Lung (tissue), 12 donors: ENCODE measurements around the gene TMPRSS3. TPM values are rescaled to one million over a fixed set of nuclear protein-coding genes. Genes with fewer than 3 reads are reported as not detected.

Source experiments
- ATAC-seq: fragments of 200-7000 bp; cut with Tn5 transposase; one replicate; pipeline ENCODE4 v1.9.1; 2020; ENCODE audit warnings: moderate number of reproducible peaks; ENCODE audit not compliant: insufficient read depth, low FRiP score
- DNase-seq, 3 donors: peaks; one replicate each; pipeline ENCODE4 v3.0.0-alpha.2; 2013 to 2017
- H3K27ac ChIP-seq, 2 donors: one replicate each; pipeline ENCODE4 v1.5.1; 2013; ENCODE audit warnings: mild to moderate bottlenecking in 2 of 2, moderate library complexity in 2 of 2, control low read depth in 1 of 2, inconsistent platforms in 1 of 2, low read depth in 1 of 2, low read length in 1 of 2
- H3K27me3 ChIP-seq, 3 donors: one replicate each; pipeline ENCODE4 v1.5.1; 2013; ENCODE audit warnings: low read length in 2 of 3; ENCODE audit not compliant: control insufficient read depth in 3 of 3, insufficient read depth in 3 of 3
- H3K36me3 ChIP-seq, 4 donors: one replicate each; pipeline ENCODE4 v1.5.1; 2013; ENCODE audit warnings: low read length in 4 of 4, mild to moderate bottlenecking in 1 of 4, moderate library complexity in 1 of 4; ENCODE audit not compliant: control insufficient read depth in 4 of 4, insufficient read depth in 4 of 4
- H3K4me1 ChIP-seq, 5 donors: one replicate each; pipeline ENCODE4 v1.5.1; 2013; ENCODE audit warnings: low read length in 5 of 5, mild to moderate bottlenecking in 2 of 5, moderate library complexity in 1 of 5; ENCODE audit not compliant: control insufficient read depth in 5 of 5, insufficient read depth in 5 of 5
- H3K4me3 ChIP-seq: one replicate; pipeline ENCODE4 v1.5.1; 2013; ENCODE audit warnings: mild to moderate bottlenecking, control low read depth, moderate library complexity
- H3K9ac ChIP-seq, 2 donors: one replicate each; pipeline ENCODE4 v1.5.1; 2013; ENCODE audit warnings: low read length in 2 of 2, control low read depth in 1 of 2; ENCODE audit not compliant: insufficient read depth in 1 of 2
- H3K9me3 ChIP-seq, 4 donors: one replicate each; pipeline ENCODE4 v1.5.1; 2013; ENCODE audit warnings: low read length in 3 of 4, mild to moderate bottlenecking in 1 of 4, moderate library complexity in 1 of 4; ENCODE audit not compliant: control insufficient read depth in 4 of 4, insufficient read depth in 3 of 4
- WGBS, 2 donors: extraction: QIAGEN DNeasy Blood & Tissue Kit; methylation state at CpG; one replicate each; pipeline ENCODE4 v1.1.7; 2013; 5-methylcytosine and 5-hydroxymethylcytosine counted together
- polyA plus RNA-seq, 2 donors: library from polyadenylated mRNA; stranded (reverse); fragments of 200-250 nt; gene quantifications; one replicate each; pipeline ENCODE4 v1.2.1, GENCODE V29; 2013
- total RNA-seq, 2 donors: library from RNA; depleted of rRNA in 1 of 2; stranded (reverse); fragments of >200 nt in 1 of 2; gene quantifications; one replicate each; pipeline ENCODE4 v1.2.1, GENCODE V29; 2014 to 2021
- TF ChIP-seq, protein P1 (sequence below): IDR thresholded peaks from 2 replicates; pipeline ENCODE4 v1.5.1; 2012; ENCODE audit warnings: mild to moderate bottlenecking; ENCODE audit errors: control extremely low read depth, extremely low read depth
- donor health status: control.
- donor health status: control.
- donor health status: Bipolar disorder and iron deficiency.
- donor health status: healthy.
- donor health status: DM: yes; HTN: yes; CAD: no.

The TMPRSS3 gene
- total and polyA plus RNA-seq, 4 donors: 2.1 to 7.9 (median 4.2) TPM

DNA sequence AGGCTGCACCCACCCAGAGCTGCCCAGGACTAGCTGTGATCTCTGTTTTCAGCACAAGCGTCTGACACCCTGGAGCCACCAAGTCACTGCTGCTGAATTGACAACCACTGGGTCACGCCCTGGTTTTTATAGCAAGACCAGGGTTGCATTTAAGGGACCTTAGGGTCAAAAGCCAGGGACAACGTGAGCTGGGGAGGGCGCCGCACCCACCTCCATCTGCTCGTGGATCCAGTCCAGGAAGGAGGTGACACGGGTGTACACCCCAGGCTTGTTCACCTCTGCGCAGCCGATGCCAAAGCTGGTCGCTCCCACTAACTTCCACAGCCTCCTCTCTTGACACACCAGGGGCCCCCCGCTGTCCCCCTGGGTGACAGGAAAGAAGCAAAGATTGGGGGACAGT, 20.3 kb downstream of the TMPRSS3 start:
- peaks cover 0 to 12% (median 0%) of the 10 kb centered on the region in 5 donors for H3K4me1 ChIP-seq
- DNase-seq (no peak), ATAC-seq (no peak)
- TF ChIP-seq, protein P1, sequence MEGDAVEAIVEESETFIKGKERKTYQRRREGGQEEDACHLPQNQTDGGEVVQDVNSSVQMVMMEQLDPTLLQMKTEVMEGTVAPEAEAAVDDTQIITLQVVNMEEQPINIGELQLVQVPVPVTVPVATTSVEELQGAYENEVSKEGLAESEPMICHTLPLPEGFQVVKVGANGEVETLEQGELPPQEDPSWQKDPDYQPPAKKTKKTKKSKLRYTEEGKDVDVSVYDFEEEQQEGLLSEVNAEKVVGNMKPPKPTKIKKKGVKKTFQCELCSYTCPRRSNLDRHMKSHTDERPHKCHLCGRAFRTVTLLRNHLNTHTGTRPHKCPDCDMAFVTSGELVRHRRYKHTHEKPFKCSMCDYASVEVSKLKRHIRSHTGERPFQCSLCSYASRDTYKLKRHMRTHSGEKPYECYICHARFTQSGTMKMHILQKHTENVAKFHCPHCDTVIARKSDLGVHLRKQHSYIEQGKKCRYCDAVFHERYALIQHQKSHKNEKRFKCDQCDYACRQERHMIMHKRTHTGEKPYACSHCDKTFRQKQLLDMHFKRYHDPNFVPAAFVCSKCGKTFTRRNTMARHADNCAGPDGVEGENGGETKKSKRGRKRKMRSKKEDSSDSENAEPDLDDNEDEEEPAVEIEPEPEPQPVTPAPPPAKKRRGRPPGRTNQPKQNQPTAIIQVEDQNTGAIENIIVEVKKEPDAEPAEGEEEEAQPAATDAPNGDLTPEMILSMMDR: no peak
- H3K9me3 ChIP-seq: no peaks in the 10 kb centered on the region
- H3K9ac ChIP-seq: no peak overlapping the region
- whole genome bisulfite sequencing, 2 donors: 79 to 86% methylated on average over 11 of the region's 11 CpGs
- H3K27me3 ChIP-seq: no peaks in the 10 kb centered on the region
- no peak overlapping the region for H3K4me3 ChIP-seq
- no peak overlapping the region for H3K27ac ChIP-seq
- no peaks in the 10 kb centered on the region for H3K36me3 ChIP-seq

DNA sequence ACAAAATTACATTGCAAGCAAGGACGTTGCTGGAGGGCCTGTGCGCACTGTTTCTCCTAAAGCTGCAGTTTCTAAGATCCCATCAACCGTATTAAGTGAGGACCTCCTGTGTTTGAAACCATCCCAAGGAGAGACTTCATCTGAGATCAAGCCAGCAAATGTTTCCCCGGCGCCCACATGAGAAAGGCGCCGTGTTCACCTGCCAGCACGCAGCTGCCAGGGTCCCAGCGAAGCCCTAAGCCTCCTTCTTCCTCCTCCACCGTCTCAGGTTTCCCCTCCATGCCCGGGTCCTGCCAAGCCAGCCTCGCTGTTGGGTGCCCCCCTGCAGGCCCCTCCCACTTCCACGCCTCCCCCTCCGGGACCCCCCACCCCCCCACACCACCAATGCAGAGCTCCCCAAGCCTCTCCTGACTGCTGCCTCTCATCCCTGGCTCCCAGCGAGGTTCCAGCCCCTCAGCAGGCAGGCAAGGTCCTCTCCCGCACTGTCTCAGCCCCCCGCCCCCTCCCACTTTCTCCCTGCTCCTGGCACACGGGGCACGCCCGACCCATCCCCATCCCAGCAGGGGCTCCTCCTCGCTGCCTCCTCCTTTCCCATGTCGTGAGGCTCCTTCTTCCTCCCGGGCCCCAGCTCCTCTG, 20.9 kb downstream of the TMPRSS3 start:
- ATAC-seq (no peak), DNase-seq (no peak)
- 54 to 55% methylated on average over 23 of the region's 23 CpGs for WGBS, 2 donors
- no peak overlapping the region for H3K9ac ChIP-seq
- no peaks in the 10 kb centered on the region for H3K27me3 ChIP-seq
- TF ChIP-seq, protein P1: no peak
- peaks cover 0 to 12% (median 0%) of the 10 kb centered on the region in 5 donors for H3K4me1 ChIP-seq
- H3K9me3 ChIP-seq: no peaks in the 10 kb centered on the region
- H3K4me3 ChIP-seq: no peak overlapping the region
- no peaks in the 10 kb centered on the region for H3K36me3 ChIP-seq
- H3K27ac ChIP-seq: no peak overlapping the region

DNA sequence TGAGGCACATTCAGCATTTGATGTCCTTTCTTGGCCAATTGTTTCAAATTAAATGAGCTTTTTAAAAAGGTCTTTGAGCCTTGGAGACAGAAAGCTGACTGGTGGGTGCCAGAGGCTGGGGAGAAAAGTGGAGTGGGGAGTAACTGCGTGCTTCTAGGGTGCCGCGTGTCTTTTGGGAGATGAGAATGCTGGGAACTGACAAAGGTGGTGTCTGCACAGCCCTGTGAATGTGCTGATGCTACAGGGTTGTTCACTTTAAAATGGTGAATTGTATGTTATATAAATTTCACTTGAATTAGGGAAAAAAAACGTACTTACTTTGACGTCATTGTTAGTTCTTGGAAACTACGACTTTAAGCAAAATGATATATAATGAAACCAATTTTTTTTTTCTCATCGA, 21.4 kb downstream of the TMPRSS3 start:
- no peaks in the 10 kb centered on the region for H3K27me3 ChIP-seq
- TF ChIP-seq, protein P1: no peak
- peaks cover 0 to 12% (median 0%) of the 10 kb centered on the region in 5 donors for H3K4me1 ChIP-seq
- ATAC-seq (no peak), DNase-seq (no peak)
- 88 to 92% methylated on average over 7 of the region's 7 CpGs for WGBS, 2 donors
- no peak overlapping the region for H3K4me3 ChIP-seq
- no peak overlapping the region for H3K27ac ChIP-seq
- no peaks in the 10 kb centered on the region for H3K36me3 ChIP-seq
- H3K9ac ChIP-seq: no peak overlapping the region
- no peaks in the 10 kb centered on the region for H3K9me3 ChIP-seq
